GM19239 (cell line): Measurements from ENCODE around the gene METRN.
"Not testable (repeated sequence)": the region's sequence is repeated elsewhere in the genome, so short reads cannot be mapped to it uniquely, and the experiment has no call there.

Experiments used
- DNase-seq: peaks from one replicate; pipeline ENCODE4 v3.0.0; 2011; ENCODE audit warnings: low spot score; ENCODE audit not compliant: insufficient read length
- FAIRE-seq: peaks from 2 replicates; lab custom pipeline; 2011; peaks lifted over from hg19 to GRCh38; lab: Jason Lieb, UNC

The METRN gene

GRCh38 chr16:707062-707538 lies 7.8 kb upstream of the METRN start:
- FAIRE-seq (no peak), DNase-seq (no peak)

DNA sequence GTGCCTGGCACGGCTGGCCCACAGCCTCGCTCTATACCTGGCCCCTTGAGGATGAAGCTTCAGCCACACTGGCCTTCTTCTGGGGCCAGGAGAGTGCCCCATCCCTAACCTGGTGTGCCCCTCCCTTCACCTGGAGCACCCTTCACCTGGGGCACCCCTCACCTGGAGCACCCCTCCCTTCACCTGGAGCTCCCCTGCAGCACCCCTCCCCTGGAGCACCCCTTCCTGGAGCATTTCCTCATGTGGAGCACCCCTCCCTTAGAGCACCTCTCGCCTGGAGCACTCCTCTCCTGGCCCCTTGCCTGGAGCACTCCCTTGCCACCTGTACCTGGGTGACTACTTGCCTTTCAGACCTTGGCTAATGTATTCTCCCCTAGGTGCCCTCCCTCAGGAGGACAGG lies 6.9 kb upstream of the METRN start:
- DNase-seq (no peak), FAIRE-seq (no peak)

DNA sequence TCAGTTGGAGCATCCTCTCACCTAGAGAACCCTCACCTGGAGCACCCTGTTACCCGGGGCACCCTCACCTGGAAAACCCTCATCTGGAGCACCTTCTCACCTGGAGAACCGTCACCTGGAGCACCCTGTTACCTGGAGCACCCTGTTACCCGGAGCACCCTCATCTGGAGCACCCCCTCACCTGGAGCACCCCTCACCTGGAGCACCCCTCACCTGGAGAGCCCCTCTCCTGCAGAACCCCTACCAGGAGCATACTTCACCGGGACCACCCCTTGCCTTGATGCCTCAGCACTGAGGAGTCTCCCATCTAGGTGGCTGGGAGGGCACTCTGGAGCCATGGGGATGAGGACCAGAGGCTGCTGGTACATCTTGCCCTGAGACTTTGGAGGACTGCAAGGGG lies 6.0 kb upstream of the METRN start:
- no peak for FAIRE-seq
- no peak for DNase-seq

- DNase-seq (no peak), FAIRE-seq (no peak)
These were observed 5.1 kb upstream of the METRN start for GRCh38 chr16:709566-710499.

DNA sequence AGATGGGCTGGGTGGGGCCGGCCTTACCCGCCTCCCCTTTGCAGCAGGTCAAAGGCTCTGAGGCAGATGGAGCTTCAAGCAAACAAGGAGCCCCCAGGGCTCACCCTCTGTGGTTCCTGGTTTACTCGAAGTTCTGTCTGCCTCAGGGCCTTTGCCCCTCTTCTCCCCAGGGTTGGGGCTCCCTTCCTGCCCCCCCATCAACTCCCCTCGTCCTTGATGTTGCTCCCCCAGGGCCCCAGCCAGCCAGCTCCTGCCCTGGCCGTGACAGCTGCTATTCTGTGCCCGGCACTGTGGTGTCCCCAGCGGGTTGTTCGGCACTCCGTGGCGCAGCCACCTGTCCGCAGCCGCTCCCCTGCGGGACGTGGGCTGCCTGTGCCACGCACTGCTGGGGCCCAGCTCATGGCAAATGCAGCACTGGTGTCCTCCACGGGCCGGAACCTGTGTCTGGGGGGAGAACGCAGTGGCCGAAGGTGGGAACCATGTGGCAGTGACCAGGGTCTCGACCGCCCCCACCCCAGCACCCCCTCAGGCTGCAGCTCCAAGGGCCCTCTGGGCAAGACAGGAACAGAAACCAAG lies 4.3 kb upstream of the METRN start:
- FAIRE-seq (no peak), DNase-seq (no peak)

- FAIRE-seq (no peak), DNase-seq (no peak)
These were observed 3.8 kb upstream of the METRN start for GRCh38 chr16:711084-711483.

DNA sequence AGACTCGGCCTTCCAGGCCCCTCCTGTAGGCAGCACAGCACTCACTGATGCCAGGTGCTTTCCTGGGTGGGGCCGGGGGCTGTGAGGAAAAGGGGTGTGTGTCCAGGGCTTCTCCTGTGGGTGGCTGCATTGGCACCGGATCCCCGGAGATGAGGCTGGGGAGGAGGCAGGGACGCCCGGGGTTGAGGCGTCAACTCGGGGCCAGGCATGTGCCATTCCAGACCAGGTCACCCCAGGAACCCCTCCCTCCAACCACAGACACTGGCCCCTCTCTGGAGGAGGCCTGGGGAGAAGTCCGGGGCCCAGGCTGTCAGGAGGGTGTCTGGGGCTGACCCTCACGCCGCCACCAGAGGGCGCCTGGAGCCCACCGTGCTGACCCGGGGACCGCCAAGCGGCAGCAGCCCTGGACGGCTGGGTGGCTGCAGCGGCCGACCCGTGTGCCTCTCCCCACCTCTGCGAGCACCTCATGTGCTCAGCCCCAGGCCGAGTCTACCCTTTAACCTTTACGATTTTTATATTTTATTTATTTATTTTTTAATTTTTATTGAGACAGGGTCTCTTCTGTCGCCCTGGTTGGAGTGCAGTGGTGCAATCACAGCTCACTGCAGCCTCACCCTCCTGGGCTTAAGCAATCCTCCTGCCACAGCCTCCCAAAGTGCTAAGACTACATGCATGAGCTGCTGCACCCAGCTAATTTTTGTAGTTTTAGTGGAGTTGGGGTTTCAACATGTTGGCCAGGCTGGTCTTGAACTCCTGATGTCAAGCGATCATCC lies 3.2 kb upstream of the METRN start:
- FAIRE-seq = no peak
- peak; percentile 98 for DNase-seq

DNA sequence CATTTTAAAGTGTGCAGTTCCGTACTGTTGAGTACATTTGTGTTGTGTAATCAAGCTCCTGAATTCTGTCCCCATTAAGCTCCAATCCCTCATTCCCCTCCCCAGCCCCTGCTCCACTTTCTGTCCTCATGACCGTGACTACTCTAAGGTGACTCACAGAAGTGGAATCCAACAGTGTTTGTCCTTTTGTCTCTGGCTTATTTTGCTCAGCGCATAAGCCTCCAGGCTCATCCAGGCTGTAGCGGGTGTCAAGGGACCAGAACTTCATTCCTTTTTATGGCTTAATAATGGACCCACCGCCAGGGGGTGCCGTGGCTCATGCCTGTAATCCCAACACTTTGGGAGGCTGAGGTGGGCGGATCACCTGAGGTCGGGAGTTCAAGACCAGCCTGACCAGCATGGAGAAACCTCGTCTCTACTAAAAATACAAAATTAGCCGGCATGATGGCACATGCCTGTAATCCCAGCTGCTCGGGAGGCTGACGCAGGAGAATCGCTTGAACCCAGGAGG lies 2.1 kb upstream of the METRN start:
- FAIRE-seq, DNase-seq: not testable (repeated sequence)

- no peak for DNase-seq
- no peak for FAIRE-seq
These were observed 839 bp upstream of the METRN start for GRCh38 chr16:714079-714478.

DNA sequence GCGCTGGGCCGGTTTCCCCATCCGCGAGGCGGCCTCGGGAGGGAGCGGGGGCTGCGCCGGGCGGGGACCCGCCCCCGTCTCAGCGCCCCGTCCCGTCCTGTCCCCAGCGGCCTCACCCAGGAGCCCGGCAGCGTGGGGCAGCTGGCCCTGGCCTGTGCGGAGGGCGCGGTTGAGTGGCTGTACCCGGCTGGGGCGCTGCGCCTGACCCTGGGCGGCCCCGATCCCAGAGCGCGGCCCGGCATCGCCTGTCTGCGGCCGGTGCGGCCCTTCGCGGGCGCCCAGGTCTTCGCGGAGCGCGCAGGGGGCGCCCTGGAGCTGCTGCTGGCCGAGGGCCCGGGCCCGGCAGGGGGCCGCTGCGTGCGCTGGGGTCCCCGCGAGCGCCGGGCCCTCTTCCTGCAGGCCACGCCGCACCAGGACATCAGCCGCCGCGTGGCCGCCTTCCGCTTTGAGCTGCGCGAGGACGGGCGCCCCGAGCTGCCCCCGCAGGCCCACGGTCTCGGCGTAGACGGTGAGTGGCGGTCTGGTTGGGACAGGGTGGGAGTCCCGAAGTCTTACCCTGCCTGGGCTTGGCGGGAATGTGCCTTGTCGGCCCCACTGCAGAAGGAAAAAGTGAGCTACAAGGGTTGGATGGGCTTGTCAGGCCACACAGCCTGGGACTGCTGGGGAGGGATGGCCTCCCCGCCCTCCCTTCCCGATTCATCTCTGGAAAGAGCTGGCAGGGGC lies 720 bp downstream of the METRN start:
- DNase-seq (no peak), FAIRE-seq (no peak)

DNA sequence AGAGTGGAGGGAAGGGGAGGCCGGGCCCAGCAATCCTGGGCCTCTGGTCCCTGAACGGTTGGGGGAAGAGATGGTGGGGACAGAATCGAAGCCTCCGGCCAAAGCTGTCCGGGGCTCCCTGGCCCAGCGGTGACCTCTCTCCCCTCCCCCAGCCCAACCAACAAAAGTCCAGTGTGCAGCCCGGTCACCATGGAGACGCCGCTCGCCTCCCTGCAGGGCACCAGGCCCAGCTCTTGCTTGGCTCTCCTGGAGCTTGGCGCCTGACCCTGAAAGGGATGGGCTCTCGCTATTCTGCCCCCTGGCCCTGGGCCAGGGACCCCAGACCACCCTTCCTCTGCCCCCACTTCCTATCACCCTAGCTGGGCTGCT lies 1.3 kb downstream of the METRN start:
- FAIRE-seq (no peak), DNase-seq (no peak)

DNA sequence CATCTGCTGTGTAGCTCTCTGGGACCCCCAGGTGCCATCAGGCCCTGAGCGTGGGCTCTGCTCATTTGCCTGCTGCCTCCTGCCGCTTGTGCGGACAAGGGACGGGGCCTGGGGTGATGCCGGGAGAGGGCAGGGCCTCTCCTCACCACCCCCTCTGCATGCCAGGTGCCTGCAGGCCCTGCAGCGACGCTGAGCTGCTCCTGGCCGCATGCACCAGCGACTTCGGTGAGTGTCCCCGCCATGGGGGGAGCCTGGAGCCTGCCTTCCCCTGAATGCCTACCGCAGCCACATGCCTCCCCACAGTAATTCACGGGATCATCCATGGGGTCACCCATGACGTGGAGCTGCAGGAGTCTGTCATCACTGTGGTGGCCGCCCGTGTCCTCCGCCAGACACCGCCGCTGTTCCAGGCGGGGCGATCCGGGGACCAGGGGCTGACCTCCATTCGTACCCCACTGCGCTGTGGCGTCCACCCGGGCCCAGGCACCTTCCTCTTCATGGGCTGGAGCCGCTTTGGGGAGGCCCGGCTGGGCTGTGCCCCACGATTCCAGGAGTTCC lies 1.9 kb downstream of the METRN start:
- no peak for FAIRE-seq
- DNase-seq = no peak

GRCh38 chr16:717450-718245 lies 2.7 kb downstream of the METRN start:
- DNase-seq (no peak), FAIRE-seq (no peak)

DNA sequence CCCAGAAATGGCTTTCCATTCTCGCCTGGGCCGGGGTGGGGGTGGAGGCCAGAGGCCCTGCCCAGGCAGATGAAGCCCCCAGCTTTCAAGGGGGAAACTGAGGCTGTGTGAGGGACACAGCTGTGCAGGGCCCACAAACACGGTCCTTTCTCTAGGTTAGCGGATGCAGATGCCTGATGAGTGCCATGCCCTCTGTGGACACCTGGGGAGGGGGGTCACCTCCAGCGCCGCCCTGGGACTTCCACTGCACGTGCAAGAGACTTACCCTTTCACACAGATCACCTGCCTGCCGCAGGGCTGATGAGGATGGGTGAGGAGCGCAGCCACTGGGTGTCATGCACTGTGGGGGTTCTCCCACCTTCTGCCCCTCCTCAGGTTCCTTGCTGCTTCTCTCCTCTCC lies 3.5 kb downstream of the METRN start:
- no peak for FAIRE-seq
- no peak for DNase-seq

- FAIRE-seq = no peak
- DNase-seq = no peak
These were observed 4.0 kb downstream of the METRN start for GRCh38 chr16:718922-719321.

GRCh38 chr16:719815-720446 lies 5.0 kb downstream of the METRN start:
- FAIRE-seq = no peak
- no peak for DNase-seq

DNA sequence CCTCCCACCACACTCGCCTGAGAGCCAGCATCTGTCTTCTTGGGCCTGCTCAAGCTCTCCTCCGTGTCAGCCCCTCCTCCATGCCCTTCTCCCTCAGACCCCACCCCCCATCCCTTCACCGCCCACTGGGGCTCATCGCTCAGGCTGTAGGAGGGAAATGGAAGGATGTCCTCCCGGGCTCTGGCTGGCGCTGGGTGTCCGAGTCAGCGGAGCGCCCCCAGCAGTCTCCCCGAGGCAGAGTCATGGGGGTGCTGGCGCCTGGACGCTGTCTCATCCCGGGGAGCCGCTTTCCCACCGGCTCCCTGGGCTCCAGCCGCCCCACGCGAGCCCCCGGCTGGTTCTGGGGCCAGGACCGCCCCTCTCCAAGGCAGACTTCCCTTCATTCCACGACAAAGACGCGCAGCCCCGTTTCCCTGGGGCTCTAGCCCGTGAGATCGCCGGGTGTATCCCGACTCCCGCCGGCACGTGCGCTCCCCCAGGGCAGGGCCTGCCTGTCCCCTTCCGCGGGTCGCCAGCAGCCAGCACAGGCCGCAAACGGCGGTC lies 5.6 kb downstream of the METRN start:
- DNase-seq (peak; percentile 79), FAIRE-seq (peak; percentile 96)
